ENCODE results near the gene ENTREP3.

ENTREP3 gene

GRCh38 chr1:155255243-155256007 lies at the start of gene ENTREP3:
Gene ENTREP3, minus strand, starts transcription at chr1:155255483. Its CDS starts 606 bp downstream, at chr1:155254877.
- no peak for TF ChIP-seq CTCF (conservative IDR thresholded peaks at IDR 0.05; ENCODE audit: control insufficient read depth, insufficient read depth, low read depth, low read length)
- DNase-seq (ENCODE audit: low read depth) = peak; percentile 70
- H3K4me3 ChIP-seq (ENCODE audit: control insufficient read depth, low read depth, low read length) = peak within 1 kb of the TSS; percentile 61

- no peak overlapping the region for H3K4me3 ChIP-seq (ENCODE audit: control insufficient read depth, low read depth, low read length)
- TF ChIP-seq CTCF (conservative IDR thresholded peaks at IDR 0.05; ENCODE audit: control insufficient read depth, insufficient read depth, low read depth, low read length) = no peak
- no peak for DNase-seq (ENCODE audit: low read depth)
These were observed 49.3 kb upstream of the ENTREP3 start for GRCh38 chr1:155304558-155305063.

GRCh38 chr1:155301342-155301841 lies 46.1 kb upstream of the ENTREP3 start, which contains the start of gene PKLR:
Gene PKLR, minus strand, starts transcription at chr1:155301438. Its CDS starts 43 bp downstream, at chr1:155301395.
- no peak within 1 kb of the TSS for H3K4me3 ChIP-seq (ENCODE audit: control insufficient read depth, low read depth, low read length)
- no peak for DNase-seq (ENCODE audit: low read depth)
- no peak for TF ChIP-seq CTCF (conservative IDR thresholded peaks at IDR 0.05; ENCODE audit: control insufficient read depth, insufficient read depth, low read depth, low read length)

- DNase-seq (ENCODE audit: low read depth) = no peak
- TF ChIP-seq CTCF (conservative IDR thresholded peaks at IDR 0.05; ENCODE audit: control insufficient read depth, insufficient read depth, low read depth, low read length) = no peak
- no peak overlapping the region for H3K4me3 ChIP-seq (ENCODE audit: control insufficient read depth, low read depth, low read length)
These were observed 45.5 kb upstream of the ENTREP3 start for GRCh38 chr1:155300553-155301329.

- no peak for DNase-seq (ENCODE audit: low read depth)
- H3K4me3 ChIP-seq (ENCODE audit: control insufficient read depth, low read depth, low read length) = no peak overlapping the region
- TF ChIP-seq CTCF (conservative IDR thresholded peaks at IDR 0.05; ENCODE audit: control insufficient read depth, insufficient read depth, low read depth, low read length) = no peak
These were observed 44.7 kb upstream of the ENTREP3 start for GRCh38 chr1:155300024-155300423.

GRCh38 chr1:155297384-155297783 lies 42.1 kb upstream of the ENTREP3 start:
- TF ChIP-seq CTCF (conservative IDR thresholded peaks at IDR 0.05; ENCODE audit: control insufficient read depth, insufficient read depth, low read depth, low read length) = no peak
- DNase-seq (ENCODE audit: low read depth) = no peak

More at GRCh38 chr1:155297384-155297783, 42.1 kb upstream of the ENTREP3 start:
- no peak overlapping the region for H3K4me3 ChIP-seq (ENCODE audit: control insufficient read depth, low read depth, low read length)

Measured in fibroblast of mammary gland (primary cell).